Ovary (tissue), 9 donors: ENCODE data around the gene ATG2B. TPM values are rescaled to one million over a fixed set of nuclear protein-coding genes. Genes with fewer than 3 reads are reported as not detected.
"Not testable (repeated sequence)": the region's sequence is repeated elsewhere in the genome, so short reads cannot be mapped to it uniquely, and the experiment has no call there.

Source experiments
- DNase-seq, 5 donors: peaks; one replicate each; pipeline ENCODE4 v3.0.0-alpha.2; 2019 to 2020
- H3K27ac ChIP-seq, 2 donors: fragments of 200-600 bp; one replicate each; pipeline versions ENCODE4 v1.5.1 to v1.8.0; 2019 to 2022
- H3K27me3 ChIP-seq: fragments of 200-600 bp; one replicate; pipeline ENCODE4 v1.8.0; 2022
- H3K36me3 ChIP-seq: fragments of 200-600 bp; sonication (generic); one replicate; pipeline ENCODE4 v1.5.1; 2019
- H3K4me1 ChIP-seq: one replicate; pipeline ENCODE4 v1.8.1; 2013; ENCODE audit warnings: mild to moderate bottlenecking, moderate library complexity; ENCODE audit not compliant: insufficient read depth
- H3K4me3 ChIP-seq: fragments of 200-600 bp; sonication (generic); one replicate; pipeline ENCODE4 v1.5.1; 2017
- H3K9me3 ChIP-seq, 2 donors: fragments of 200-600 bp in 1 of 2; sonication (generic) in 1 of 2; one replicate each; pipeline versions ENCODE4 v1.5.1 to v1.8.1; 2013 to 2019; ENCODE audit warnings: mild to moderate bottlenecking in 1 of 2, moderate library complexity in 1 of 2
- EP300 ChIP-seq: sonication (generic); formaldehyde crosslinking; IDR thresholded peaks from one replicate; pipeline ENCODE4 v1.6.1; 2017; ENCODE audit warnings: antibody characterized with exemption
- POLR2A ChIP-seq: fragments of 450-650 bp; IDR thresholded peaks from one replicate; pipeline ENCODE4 v1.6.1; 2017; ENCODE audit warnings: antibody characterized with exemption, mild to moderate bottlenecking, moderate library complexity
- WGBS, 3 donors: extraction: QIAGEN DNeasy Blood & Tissue Kit in 1 of 3; methylation state at CpG; one replicate each; pipeline versions ENCODE4 v1.1.5 to v1.1.7; 2013 to 2017; 5-methylcytosine and 5-hydroxymethylcytosine counted together
- intact Hi-C, 4 donors: fragments of 100-400 bp; cut with DNase I; formaldehyde crosslinking; loops; one replicate each; pipeline versions ENCODE4 v1.11.0 to v1.15.1; 2022 to 2023
- polyA plus RNA-seq, 2 donors: library from polyadenylated mRNA; stranded (reverse); fragments of 200-250 nt in 1 of 2; fragments of 350-450 nt in 1 of 2; fragmentation: Illumina TruSeq in 1 of 2; extraction: RNeasy Lipid Tissue Mini Kit (QIAGEN cat#74804) in 1 of 2; gene quantifications; one replicate each; pipeline ENCODE4 v1.2.3, GENCODE V29; 2013 to 2014
- total RNA-seq, 7 donors: library from RNA; depleted of rRNA in 2 of 7; stranded (reverse); fragments of >200 nt in 2 of 7; fragmentation: NEBNext Ultra II Directional in 3 of 7; extraction: Animal tissue kit (Norgen Biotek cat#: 25700) in 3 of 7; gene quantifications; one replicate each; pipeline versions ENCODE4 v1.1.0 to v1.2.4, GENCODE V29; 2016 to 2023
- TF ChIP-seq, protein P1 (sequence below), 3 donors: fragments of 450-650 bp in 2 of 3; fragments of 200-600 bp in 1 of 3; IDR thresholded peaks; one replicate each; pipeline versions ENCODE4 v1.5.1 to v1.8.0; 2016 to 2022; ENCODE audit warnings: antibody characterized with exemption in 3 of 3, mild to moderate bottlenecking in 1 of 3
- donor health status: DM: no; HTN: no; CAD: no; lungs with moderate emphysema.
- donor health status: DM: no; HTN: no; CAD: no.
- donor health status: Bipolar disorder and iron deficiency.
- donor health status: DM: yes; HTN: yes; CAD: no.
- donor health status: DM: no; HTN: no; CAD: no.
- donor health status: DM: yes; HTN: yes; CAD: no.

ATG2B gene
- total and polyA plus RNA-seq, 9 donors: 5.3 to 33.1 (median 22.6) TPM

DNA sequence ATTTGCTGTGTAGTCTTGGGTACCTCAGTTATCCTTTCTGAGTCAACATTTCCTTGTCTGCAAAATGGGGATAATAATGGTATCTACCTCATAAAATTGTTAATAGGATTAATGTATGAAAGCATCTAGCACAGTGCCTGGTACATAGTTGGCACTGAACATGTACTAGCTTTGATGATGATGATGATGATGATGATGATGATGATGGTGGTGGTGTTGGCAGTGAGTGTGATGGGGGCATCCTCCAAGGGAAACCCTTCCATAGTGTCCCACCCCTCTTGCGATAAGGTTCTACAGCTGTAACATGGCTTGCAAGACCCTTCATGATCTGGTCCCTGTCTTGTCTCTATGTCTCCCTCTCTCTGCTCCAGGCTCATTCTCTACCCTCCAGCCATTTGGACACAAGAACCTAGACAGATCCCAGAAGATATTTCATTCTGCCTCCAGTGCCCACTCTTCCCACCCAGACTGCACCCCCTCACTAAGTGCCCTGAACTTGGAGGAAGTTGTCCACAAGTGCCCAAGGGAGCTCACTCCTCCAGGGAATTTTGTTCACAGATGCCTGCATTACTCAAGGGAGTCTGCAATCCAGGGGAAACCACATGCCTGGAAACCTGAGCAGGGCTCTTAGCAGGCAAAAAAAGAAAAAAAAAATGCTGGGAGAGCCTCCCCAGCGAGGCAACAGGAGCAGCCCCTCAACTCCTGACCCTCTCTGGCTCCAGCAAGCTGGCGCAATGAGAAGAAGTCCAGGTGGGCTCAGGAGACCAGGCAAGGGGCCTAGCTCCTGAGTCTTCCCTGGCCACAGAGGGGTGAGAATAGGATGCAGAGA is 117.2 kb downstream of the ATG2B start:
- TF ChIP-seq POLR2A: no peak
- intact Hi-C loops: no loop called here
- Histone ChIP-seq H3K27me3 (no peaks in the 10 kb centered on the region), H3K9me3 (no peaks in the 10 kb centered on the region), H3K27ac (no peak overlapping the region), H3K4me1 (no peaks in the 10 kb centered on the region), H3K36me3 (no peaks in the 10 kb centered on the region), H3K4me3 (no peak overlapping the region)
- 83 to 84% (median 84%) methylated on average over 3 of the region's 3 CpGs for WGBS, 3 donors
- DNase-seq: no peak

DNA sequence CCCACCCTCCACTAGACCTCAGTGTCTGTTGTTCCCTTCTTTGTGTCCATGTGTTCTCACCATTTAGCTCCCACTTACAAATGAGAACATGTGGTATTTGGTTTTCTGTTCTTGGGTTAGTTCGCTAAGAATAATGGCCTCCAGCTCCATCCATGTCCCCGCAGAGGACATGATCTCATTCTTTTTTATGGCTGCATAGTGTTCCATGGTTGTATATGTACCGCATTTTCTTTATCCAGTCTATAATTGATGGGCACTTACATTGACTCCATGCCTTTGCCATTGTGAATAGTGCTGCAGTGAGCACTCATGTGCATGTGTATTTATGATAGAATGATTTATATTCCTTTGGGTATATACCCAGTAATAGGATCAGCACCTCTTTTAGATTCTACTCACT is 118.1 kb downstream of the ATG2B start:
- H3K36me3 ChIP-seq, H3K4me1 ChIP-seq, H3K27ac ChIP-seq, DNase-seq, H3K9me3 ChIP-seq, H3K4me3 ChIP-seq, H3K27me3 ChIP-seq, intact Hi-C loops: not testable (repeated sequence)
- WGBS, 3 donors: 88 to 93% (median 90%) methylated on average over 3 of the region's 3 CpGs

DNA sequence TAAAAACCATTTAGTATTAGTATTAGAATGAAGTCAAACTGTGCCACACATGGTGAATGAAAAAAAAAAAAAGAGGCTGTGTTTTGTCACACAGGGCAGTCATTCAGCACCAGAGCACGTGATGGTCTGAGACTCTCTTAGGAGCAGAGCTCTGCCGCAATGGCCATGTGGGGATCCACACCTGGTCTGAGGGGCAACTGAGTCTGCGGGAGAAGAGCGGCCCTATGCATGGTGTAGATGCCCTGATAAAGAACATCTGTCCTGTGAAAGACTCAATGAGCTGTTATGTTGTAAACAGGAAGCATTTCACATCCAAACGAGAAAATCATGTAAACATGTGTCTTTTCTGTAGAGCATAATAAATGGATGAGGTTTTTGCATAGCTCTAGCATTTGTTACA is 119.4 kb downstream of the ATG2B start:
- WGBS, 3 donors: 56 to 67% (median 60%) methylated on average over 5 of the region's 5 CpGs
- Histone ChIP-seq H3K27me3 (no peaks in the 10 kb centered on the region), H3K4me3 (no peak overlapping the region), H3K4me1 (no peaks in the 10 kb centered on the region), H3K27ac (no peak overlapping the region), H3K36me3 (no peaks in the 10 kb centered on the region), H3K9me3 (no peaks in the 10 kb centered on the region)
- intact Hi-C loops: no loop called here
- no peak for TF ChIP-seq EP300
- TF ChIP-seq, protein P1, sequence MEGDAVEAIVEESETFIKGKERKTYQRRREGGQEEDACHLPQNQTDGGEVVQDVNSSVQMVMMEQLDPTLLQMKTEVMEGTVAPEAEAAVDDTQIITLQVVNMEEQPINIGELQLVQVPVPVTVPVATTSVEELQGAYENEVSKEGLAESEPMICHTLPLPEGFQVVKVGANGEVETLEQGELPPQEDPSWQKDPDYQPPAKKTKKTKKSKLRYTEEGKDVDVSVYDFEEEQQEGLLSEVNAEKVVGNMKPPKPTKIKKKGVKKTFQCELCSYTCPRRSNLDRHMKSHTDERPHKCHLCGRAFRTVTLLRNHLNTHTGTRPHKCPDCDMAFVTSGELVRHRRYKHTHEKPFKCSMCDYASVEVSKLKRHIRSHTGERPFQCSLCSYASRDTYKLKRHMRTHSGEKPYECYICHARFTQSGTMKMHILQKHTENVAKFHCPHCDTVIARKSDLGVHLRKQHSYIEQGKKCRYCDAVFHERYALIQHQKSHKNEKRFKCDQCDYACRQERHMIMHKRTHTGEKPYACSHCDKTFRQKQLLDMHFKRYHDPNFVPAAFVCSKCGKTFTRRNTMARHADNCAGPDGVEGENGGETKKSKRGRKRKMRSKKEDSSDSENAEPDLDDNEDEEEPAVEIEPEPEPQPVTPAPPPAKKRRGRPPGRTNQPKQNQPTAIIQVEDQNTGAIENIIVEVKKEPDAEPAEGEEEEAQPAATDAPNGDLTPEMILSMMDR (IDR thresholded peaks at IDR 0.05): no peak
- no peak for TF ChIP-seq POLR2A
- no peak for DNase-seq

- no peaks in the 10 kb centered on the region for H3K36me3 ChIP-seq
- intact Hi-C loops: no loop called here
- no peaks in the 10 kb centered on the region for H3K9me3 ChIP-seq
- WGBS, 3 donors: 90 to 93% (median 91%) methylated on average over 10 of the region's 10 CpGs
- H3K4me1 ChIP-seq: no peaks in the 10 kb centered on the region
- no peaks in the 10 kb centered on the region for H3K27me3 ChIP-seq
- H3K4me3 ChIP-seq: no peak overlapping the region
- DNase-seq: no peak
- TF ChIP-seq POLR2A (no peak), EP300 (no peak)
- TF ChIP-seq, protein P1 (IDR thresholded peaks at IDR 0.05): no peak
- no peak overlapping the region for H3K27ac ChIP-seq
Observed at GRCh38 chr14:96242126-96242525, 121.0 kb downstream of the ATG2B start.

DNA sequence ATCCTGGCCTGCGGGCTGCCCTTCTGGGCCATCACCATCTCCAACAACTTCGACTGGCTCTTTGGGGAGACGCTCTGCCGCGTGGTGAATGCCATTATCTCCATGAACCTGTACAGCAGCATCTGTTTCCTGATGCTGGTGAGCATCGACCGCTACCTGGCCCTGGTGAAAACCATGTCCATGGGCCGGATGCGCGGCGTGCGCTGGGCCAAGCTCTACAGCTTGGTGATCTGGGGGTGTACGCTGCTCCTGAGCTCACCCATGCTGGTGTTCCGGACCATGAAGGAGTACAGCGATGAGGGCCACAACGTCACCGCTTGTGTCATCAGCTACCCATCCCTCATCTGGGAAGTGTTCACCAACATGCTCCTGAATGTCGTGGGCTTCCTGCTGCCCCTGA is 122.5 kb downstream of the ATG2B start:
- H3K27me3 ChIP-seq: no peaks in the 10 kb centered on the region
- 95 to 97% (median 95%) methylated on average over 18 of the region's 18 CpGs for WGBS, 3 donors

More for the DNA sequence above, 122.5 kb downstream of the ATG2B start:
- Histone ChIP-seq H3K4me3 (no peak overlapping the region), H3K36me3 (no peaks in the 10 kb centered on the region), H3K4me1 (no peaks in the 10 kb centered on the region), H3K9me3 (no peaks in the 10 kb centered on the region), H3K27ac (no peak overlapping the region)
- no peak for TF ChIP-seq EP300
- no peak for TF ChIP-seq POLR2A
- TF ChIP-seq, protein P1 (IDR thresholded peaks at IDR 0.05): no peak
- DNase-seq: no peak
- intact Hi-C loops: no loop called here
